Measurements from ENCODE around the gene OTOP2. TPM values are rescaled to one million over a fixed set of nuclear protein-coding genes. Genes with fewer than 3 reads are reported as not detected.

Gene OTOP2
- total RNA-seq, 1 experiment from 2014 or later = 0.11 TPM

GRCh38 chr17:74916851-74917199, 7.2 kb upstream of the OTOP2 start:
- peaks cover 13 to 31% of the 10 kb centered on the region in 2 experiments for H3K4me1 Mint-ChIP-seq
- no CpG with 5 or more reads among the region's 11 CpGs for WGBS (ENCODE audit: extremely low coverage, insufficient read length, low lambda C conversion rate)
- Histone ChIP-seq H4K5ac (ENCODE audit: insufficient read length, low read depth, low read length) (no peak overlapping the region), H2BK12ac (ENCODE audit: insufficient read length, low read depth, low read length) (no peak overlapping the region), H2AFZ (ENCODE audit: low read length) (no peak overlapping the region), H4K20me1 (ENCODE audit: control insufficient read depth, insufficient read depth, insufficient read length) (no peaks in the 10 kb centered on the region), H2BK15ac (ENCODE audit: low read depth, low read length) (no peak overlapping the region), H2AK5ac (ENCODE audit: insufficient read length, low read length) (no peak overlapping the region), H3K79me2 (ENCODE audit: insufficient read depth, low read length) (no peaks in the 10 kb centered on the region), H3K4me2 (ENCODE audit: insufficient read depth, insufficient read length, low read length) (no peak overlapping the region), H2BK120ac (ENCODE audit: low read depth, low read length, poor library complexity, severe bottlenecking) (no peak overlapping the region), H2BK5ac (ENCODE audit: insufficient read length, low read length) (no peak overlapping the region), H3K56ac (ENCODE audit: insufficient read length, low read depth, low read length) (no peak overlapping the region), H2BK20ac (ENCODE audit: low read depth, low read length, poor library complexity, severe bottlenecking) (no peak overlapping the region), H3K14ac (ENCODE audit: insufficient read depth, low read length) (no peak overlapping the region), H3K27me3 (ENCODE audit: insufficient read depth, low read length) (no peaks in the 10 kb centered on the region), H3K23me2 (ENCODE audit: insufficient read length, low read depth, low read length, poor library complexity, severe bottlenecking) (no peaks in the 10 kb centered on the region), H3K9me3 (ENCODE audit: control insufficient read depth, low read depth, low read length) (no peaks in the 10 kb centered on the region), H4K8ac (replicated peaks; ENCODE audit: insufficient read length, low read depth, low read length) (peak overlapping the region; percentile 84), H3K4me1 (ENCODE audit: insufficient read depth, low read length) (no peaks in the 10 kb centered on the region), H3K9ac (ENCODE audit: extremely low read depth, insufficient read length, low read length) (no peak overlapping the region), H4K91ac (ENCODE audit: insufficient read length, low read depth, low read length) (no peak overlapping the region), H3K23ac (ENCODE audit: insufficient read length, low read depth, low read length) (no peak overlapping the region), H3K27ac (ENCODE audit: insufficient read length, low read depth, low read length) (no peak overlapping the region), H3K79me1 (ENCODE audit: insufficient read depth, low read depth, low read length, poor library complexity, severe bottlenecking) (no peaks in the 10 kb centered on the region), H3K18ac (ENCODE audit: insufficient read length, low read depth, low read length) (no peak overlapping the region), H3T11ph (ENCODE audit: low read length) (no peak overlapping the region), H3K4ac (ENCODE audit: low read depth, low read length) (no peak overlapping the region)
- H3K36me3 Mint-ChIP-seq (ENCODE audit: insufficient read depth in 1 of 3, low read depth in 3 of 3) = peaks cover 0 to 3% (median 3%) of the 10 kb centered on the region in 3 experiments; a peak in 4 of 7 replicates
- no peak for TF ChIP-seq CTCF (conservative IDR thresholded peaks at IDR 0.05)
- H3K27ac Mint-ChIP-seq = no peak overlapping the region; a peak in 1 of 7 replicates
- DNase-seq = peak; percentile 27
- H3K27me3 Mint-ChIP-seq (ENCODE audit: low read depth) = peaks cover 48% of the 10 kb centered on the region
- H3K4me3 Mint-ChIP-seq = no peak overlapping the region
- peaks cover 0 to 2% of the 10 kb centered on the region in 2 experiments; a peak in 2 of 5 replicates for H3K9me3 Mint-ChIP-seq

All from H9 (cell line).